Measurements from ENCODE around the gene TOMM7. TPM values are rescaled to one million over a fixed set of nuclear protein-coding genes. Genes with fewer than 3 reads are reported as not detected.

TOMM7 gene
- total RNA-seq, 1 experiment from 2014 or later = 588 TPM

- intact Hi-C loops (cut with micrococcal nuclease; ENCODE audit: unreplicated experiment) = no loop called here
- CTCF ChIA-PET = no interaction called here
- Histone ChIP-seq H3K4me3 (no peak overlapping the region), H3K27me3 (ENCODE audit: insufficient read depth, low read depth) (no peaks in the 10 kb centered on the region), H3F3A (ENCODE audit: insufficient read depth, low read depth) (peaks cover 31% of the 10 kb centered on the region), H3K36me3 (ENCODE audit: low read depth) (peaks cover 30% of the 10 kb centered on the region), H2AFZ (no peak overlapping the region), H3K4me2 (no peak overlapping the region), H3K9me2 (ENCODE audit: insufficient read depth) (no peaks in the 10 kb centered on the region), H3K4me1 (replicated peaks; ENCODE audit: insufficient read depth) (peaks cover 37% of the 10 kb centered on the region), H4K20me1 (ENCODE audit: insufficient read depth) (peaks cover 8% of the 10 kb centered on the region), H3K27ac (no peak overlapping the region), H3K9me3 (ENCODE audit: insufficient read depth, low read depth) (no peaks in the 10 kb centered on the region), H3K79me2 (ENCODE audit: low read depth) (peaks cover 45% of the 10 kb centered on the region)
- TF ChIP-seq EZH2 (IDR thresholded peaks at IDR 0.05; ENCODE audit: low read depth) = no peak
- no peak for TF ChIP-seq CTCF (conservative IDR thresholded peaks at IDR 0.05)
- POLR2A ChIA-PET (ENCODE audit: unreplicated experiment) = no interaction called here
- no peak for DNase-seq
- no TSS peak for BruUV-seq (replicated peaks)
Observed at GRCh38 chr7:22819476-22819875, 3.2 kb downstream of the TOMM7 start.

DNA sequence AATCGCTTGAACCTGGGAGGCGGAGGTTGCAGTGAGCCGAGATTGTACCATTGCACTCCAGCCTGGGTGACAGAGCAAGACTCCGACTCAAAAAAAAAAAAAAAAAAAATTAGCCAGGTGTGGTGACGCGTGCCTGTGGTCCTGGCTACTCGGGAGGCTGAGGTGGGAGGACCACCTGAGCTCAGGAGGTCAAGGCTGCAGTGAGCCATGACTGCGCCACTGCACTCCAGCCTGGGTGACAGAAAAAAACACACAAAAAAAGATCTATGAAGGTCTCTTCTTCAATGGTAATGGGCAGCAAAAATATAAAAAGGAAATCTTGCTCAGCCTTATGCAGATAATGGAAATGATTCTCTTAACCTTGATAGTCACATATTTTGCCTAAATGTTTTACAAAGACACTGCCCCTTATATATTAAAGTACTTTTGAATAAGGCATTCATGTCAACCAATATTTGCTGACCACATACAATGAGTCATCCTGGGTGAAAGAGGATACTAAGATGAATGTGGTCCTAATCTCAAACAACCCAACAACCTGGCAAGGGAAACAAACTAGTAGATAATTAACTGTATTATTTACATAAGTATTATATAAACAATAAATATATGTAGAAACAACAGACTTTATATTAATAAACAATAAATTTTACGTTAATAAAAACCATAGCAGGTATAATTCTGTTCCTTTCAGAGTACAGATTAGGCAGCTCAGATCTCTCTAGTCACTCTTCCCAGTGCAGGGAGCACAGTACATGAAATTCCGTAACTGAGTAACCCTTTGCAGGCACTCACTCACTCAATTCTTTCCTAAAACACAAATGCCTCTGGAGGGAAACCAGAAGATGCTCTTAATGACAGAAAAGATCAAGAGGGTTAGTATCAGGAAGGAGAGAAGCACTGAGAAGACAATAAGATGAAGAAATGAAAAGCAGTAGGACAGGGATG, 8.1 kb downstream of the TOMM7 start:
- H3K4me3 ChIP-seq = no peak overlapping the region
- H3K27me3 ChIP-seq (ENCODE audit: insufficient read depth, low read depth) = no peaks in the 10 kb centered on the region
- CTCF ChIA-PET = no interaction called here
- 0 out of 2 replicates have a peak overlapping the region, but pooled peaks have one; percentile 15 for H3K4me2 ChIP-seq
- peaks cover 13% of the 10 kb centered on the region for H3K4me1 ChIP-seq (replicated peaks; ENCODE audit: insufficient read depth)
- DNase-seq = peak in 1 of 2 experiments; percentile 74
- peaks cover 45% of the 10 kb centered on the region for H3F3A ChIP-seq (ENCODE audit: insufficient read depth, low read depth)
- H2AFZ ChIP-seq = no peak overlapping the region
- no peak overlapping the region for H3K27ac ChIP-seq
- intact Hi-C loops (cut with micrococcal nuclease; ENCODE audit: unreplicated experiment) = no loop called here
- peaks cover 21% of the 10 kb centered on the region for H3K79me2 ChIP-seq (ENCODE audit: low read depth)
- TF ChIP-seq CTCF (conservative IDR thresholded peaks at IDR 0.05) (no peak), EZH2 (IDR thresholded peaks at IDR 0.05; ENCODE audit: low read depth) (no peak)
- H4K20me1 ChIP-seq (ENCODE audit: insufficient read depth) = peaks cover 7% of the 10 kb centered on the region
- POLR2A ChIA-PET (ENCODE audit: unreplicated experiment) = no interaction called here
- H3K36me3 ChIP-seq (ENCODE audit: low read depth) = peaks cover 43% of the 10 kb centered on the region
- no TSS peak for BruUV-seq (replicated peaks)
- H3K9me3 ChIP-seq (ENCODE audit: insufficient read depth, low read depth) = no peaks in the 10 kb centered on the region
- H3K9me2 ChIP-seq (ENCODE audit: insufficient read depth) = no peaks in the 10 kb centered on the region

DNA sequence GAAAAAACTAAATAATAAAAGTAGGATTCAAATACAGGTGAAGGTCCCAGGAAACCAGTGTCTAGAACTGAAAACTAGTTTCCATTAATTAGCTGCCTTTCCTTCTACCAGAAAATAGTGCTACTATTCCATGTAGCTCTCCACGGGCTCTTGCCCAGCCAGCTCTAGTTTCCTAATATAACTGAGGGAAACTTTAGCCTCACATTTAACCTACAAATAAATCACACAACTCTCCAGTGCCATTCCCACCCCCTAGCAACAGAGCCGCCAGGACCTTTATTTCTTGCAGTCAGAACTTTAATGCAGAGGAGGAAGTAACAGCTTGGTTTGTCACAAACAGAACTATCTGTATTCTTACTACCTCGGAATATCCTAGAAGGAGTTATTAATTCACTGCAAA, 10.3 kb downstream of the TOMM7 start:
- CTCF ChIA-PET = no interaction called here

More for the DNA sequence above, 10.3 kb downstream of the TOMM7 start:
- TF ChIP-seq EZH2 (IDR thresholded peaks at IDR 0.05; ENCODE audit: low read depth) (no peak), CTCF (conservative IDR thresholded peaks at IDR 0.05) (no peak)
- no peak overlapping the region for H3K4me3 ChIP-seq
- no peak overlapping the region for H2AFZ ChIP-seq
- no peaks in the 10 kb centered on the region for H3K27me3 ChIP-seq (ENCODE audit: insufficient read depth, low read depth)
- H3K4me1 ChIP-seq (replicated peaks; ENCODE audit: insufficient read depth) = peaks cover 11% of the 10 kb centered on the region
- peaks cover 6% of the 10 kb centered on the region; the same call in 1 of the 2 replicates for H4K20me1 ChIP-seq (ENCODE audit: insufficient read depth)
- POLR2A ChIA-PET (ENCODE audit: unreplicated experiment) = interaction anchor here (0.7 kb wide), 1 partner anchor 33 kb away, joined by 8 read pairs; no protein-coding TSS in a partner anchor
- no peaks in the 10 kb centered on the region for H3K9me2 ChIP-seq (ENCODE audit: insufficient read depth)
- intact Hi-C loops (cut with micrococcal nuclease; ENCODE audit: unreplicated experiment) = no loop called here
- 0 out of 2 replicates have a peak, but pooled peaks cover 11% of the 10 kb centered on the region for H3K79me2 ChIP-seq (ENCODE audit: low read depth)
- H3K27ac ChIP-seq = no peak overlapping the region
- no peak overlapping the region for H3K4me2 ChIP-seq
- no peak for DNase-seq
- H3K9me3 ChIP-seq (ENCODE audit: insufficient read depth, low read depth) = no peaks in the 10 kb centered on the region
- no TSS peak for BruUV-seq (replicated peaks)
- H3F3A ChIP-seq (ENCODE audit: insufficient read depth, low read depth) = peaks cover 41% of the 10 kb centered on the region
- H3K36me3 ChIP-seq (ENCODE audit: low read depth) = peaks cover 38% of the 10 kb centered on the region

Measured in PC-9 (cell line).